ENCODE data around the gene FOXN1. TPM values are rescaled to one million over a fixed set of nuclear protein-coding genes. Genes with fewer than 3 reads are reported as not detected.

Gene FOXN1
- total and polyA plus RNA-seq, 2 experiments from 2014 or later: 0.87 TPM; not detected in 1

GRCh38 chr17:28484296-28484695 is 21.9 kb upstream of the FOXN1 start:
- Histone ChIP-seq H3K27me3 (no peaks in the 10 kb centered on the region), H3K4me3 (no peak overlapping the region), H3K9me3 (ENCODE audit: low read depth) (no peaks in the 10 kb centered on the region), H3K27ac (no peak overlapping the region), H3K4me2 (no peak overlapping the region), H3K9me2 (replicated peaks; ENCODE audit: insufficient read depth) (no peaks in the 10 kb centered on the region), H3K4me1 (ENCODE audit: insufficient read depth) (peaks cover 30% of the 10 kb centered on the region), H3K36me3 (replicated peaks; ENCODE audit: insufficient read depth, low read depth) (no peaks in the 10 kb centered on the region), H3K79me2 (no peaks in the 10 kb centered on the region), H2AFZ (no peak overlapping the region), H4K20me1 (ENCODE audit: insufficient read depth, poor library complexity, severe bottlenecking) (no peaks in the 10 kb centered on the region)
- no peak for DNase-seq (ENCODE audit: low spot score)
- WGBS (ENCODE audit: low lambda C conversion rate, missing lambda C conversion rate): 59% methylated on average over 2 of the region's 2 CpGs
- TF ChIP-seq CTCF (IDR thresholded peaks at IDR 0.05; ENCODE audit: poor library complexity): no peak
- TF ChIP-seq EZH2phosphoT487 (IDR thresholded peaks at IDR 0.05; ENCODE audit: low read depth, severe bottlenecking, unreplicated experiment): no peak
- TF ChIP-seq EZH2 (IDR thresholded peaks at IDR 0.05; ENCODE audit: borderline replicate concordance): no peak

DNA sequence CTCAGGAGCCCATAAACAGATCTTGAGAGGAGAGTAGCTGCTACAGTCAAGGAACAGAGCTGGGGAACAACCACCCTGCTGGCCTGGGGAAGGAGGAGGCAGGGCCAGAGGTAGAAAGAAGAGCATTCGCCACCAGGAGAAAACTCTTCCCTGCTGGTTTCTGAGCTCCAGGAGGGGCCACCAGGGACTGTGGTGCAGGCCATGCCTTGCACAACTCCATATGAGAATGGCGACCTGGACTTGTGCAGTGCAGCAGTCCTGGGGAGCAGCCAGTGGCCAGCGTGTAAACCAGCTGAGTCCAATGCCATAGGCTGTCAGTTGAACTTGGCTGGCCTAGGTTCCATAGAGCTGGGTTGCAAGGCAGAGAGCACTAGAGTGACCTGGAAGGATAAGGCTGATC is 21.1 kb upstream of the FOXN1 start:
- DNase-seq (ENCODE audit: low spot score): no peak
- no peaks in the 10 kb centered on the region for H3K36me3 ChIP-seq (replicated peaks; ENCODE audit: insufficient read depth, low read depth)
- H3K27me3 ChIP-seq: no peaks in the 10 kb centered on the region
- H3K4me1 ChIP-seq (ENCODE audit: insufficient read depth): peaks cover 27% of the 10 kb centered on the region
- H3K9me2 ChIP-seq (replicated peaks; ENCODE audit: insufficient read depth): no peaks in the 10 kb centered on the region
- H4K20me1 ChIP-seq (ENCODE audit: insufficient read depth, poor library complexity, severe bottlenecking): no peaks in the 10 kb centered on the region
- TF ChIP-seq CTCF (IDR thresholded peaks at IDR 0.05; ENCODE audit: poor library complexity) (no peak), EZH2phosphoT487 (IDR thresholded peaks at IDR 0.05; ENCODE audit: low read depth, severe bottlenecking, unreplicated experiment) (no peak), EZH2 (IDR thresholded peaks at IDR 0.05; ENCODE audit: borderline replicate concordance) (no peak)
- no peaks in the 10 kb centered on the region for H3K79me2 ChIP-seq
- no peak overlapping the region for H3K4me2 ChIP-seq
- H3K4me3 ChIP-seq: no peak overlapping the region
- 84% methylated on average over 3 of the region's 3 CpGs for whole genome bisulfite sequencing (ENCODE audit: low lambda C conversion rate, missing lambda C conversion rate)
- no peaks in the 10 kb centered on the region for H3K9me3 ChIP-seq (ENCODE audit: low read depth)
- H2AFZ ChIP-seq: no peak overlapping the region
- H3K27ac ChIP-seq: no peak overlapping the region

DNA sequence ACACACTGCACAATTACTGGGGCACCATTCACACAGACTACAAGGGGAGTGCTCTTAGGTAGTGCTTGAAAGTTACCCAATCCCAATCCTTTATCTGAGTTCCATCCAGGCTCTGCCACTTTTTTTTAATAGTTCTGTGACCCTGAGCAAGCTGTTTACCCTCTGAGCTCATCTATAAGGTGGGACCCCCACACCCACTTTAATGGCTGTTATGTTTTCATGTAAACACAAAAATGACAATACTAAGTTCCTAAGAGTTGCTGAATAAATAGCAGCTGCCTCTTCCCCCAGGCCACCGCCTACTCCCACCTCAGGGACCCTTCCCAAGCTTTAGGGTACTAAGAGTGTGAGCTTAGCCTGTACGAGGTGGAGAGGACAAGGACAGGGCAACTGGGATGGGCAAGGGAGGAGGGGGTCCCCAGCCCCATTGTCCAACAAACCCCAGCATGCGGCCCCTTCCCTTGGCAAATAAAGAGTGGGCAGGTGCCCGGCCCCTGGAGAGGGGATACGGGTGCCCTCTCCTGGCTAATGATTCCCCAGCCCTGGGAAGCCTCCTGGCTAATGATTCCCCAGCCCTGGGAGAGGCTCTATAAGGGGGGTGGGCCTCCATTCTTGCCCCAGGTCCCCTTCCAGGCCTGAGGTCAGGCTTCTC is 18.1 kb upstream of the FOXN1 start:
- Histone ChIP-seq H3K79me2 (no peaks in the 10 kb centered on the region), H3K27me3 (no peaks in the 10 kb centered on the region), H3K4me2 (peak overlapping the region; percentile 40), H3K4me1 (ENCODE audit: insufficient read depth) (peaks cover 21% of the 10 kb centered on the region), H3K9me2 (replicated peaks; ENCODE audit: insufficient read depth) (no peaks in the 10 kb centered on the region), H2AFZ (no peak overlapping the region), H3K4me3 (no peak overlapping the region), H3K9me3 (ENCODE audit: low read depth) (no peaks in the 10 kb centered on the region), H3K36me3 (replicated peaks; ENCODE audit: insufficient read depth, low read depth) (no peaks in the 10 kb centered on the region), H4K20me1 (ENCODE audit: insufficient read depth, poor library complexity, severe bottlenecking) (no peaks in the 10 kb centered on the region), H3K27ac (peak overlapping the region; percentile 62)
- 59% methylated on average over 4 of the region's 5 CpGs for WGBS (ENCODE audit: low lambda C conversion rate, missing lambda C conversion rate)
- DNase-seq (ENCODE audit: low spot score): peak; percentile 59
- TF ChIP-seq CTCF (IDR thresholded peaks at IDR 0.05; ENCODE audit: poor library complexity): peak; percentile 7
- no peak for TF ChIP-seq EZH2 (IDR thresholded peaks at IDR 0.05; ENCODE audit: borderline replicate concordance)
